Astrocyte of the cerebellum (primary cell): ENCODE data around the gene ISCU.

ENCODE experiments used
- DNase-seq: peaks from one replicate; pipeline ENCODE4 v3.0.0-alpha.2; 2011; ENCODE audit warnings: low read depth
- H3K4me3 ChIP-seq: 2 replicates; pipeline ENCODE4 v1.5.1; 2011; ENCODE audit warnings: mild to moderate bottlenecking, low read depth, low read length, moderate library complexity
- in situ Hi-C: cut with HindIII; loops from 2 replicates; pipeline ENCODE4 v1.10.0; 2017; ENCODE audit warnings: low sequenced_read_pairs
- TF ChIP-seq, protein P1 (sequence below): IDR thresholded peaks from 2 replicates; pipeline ENCODE4 v1.5.1; 2012; ENCODE audit warnings: low read length, low read depth, moderate library complexity, mild to moderate bottlenecking; ENCODE audit errors: missing control alignments

ISCU gene

DNA sequence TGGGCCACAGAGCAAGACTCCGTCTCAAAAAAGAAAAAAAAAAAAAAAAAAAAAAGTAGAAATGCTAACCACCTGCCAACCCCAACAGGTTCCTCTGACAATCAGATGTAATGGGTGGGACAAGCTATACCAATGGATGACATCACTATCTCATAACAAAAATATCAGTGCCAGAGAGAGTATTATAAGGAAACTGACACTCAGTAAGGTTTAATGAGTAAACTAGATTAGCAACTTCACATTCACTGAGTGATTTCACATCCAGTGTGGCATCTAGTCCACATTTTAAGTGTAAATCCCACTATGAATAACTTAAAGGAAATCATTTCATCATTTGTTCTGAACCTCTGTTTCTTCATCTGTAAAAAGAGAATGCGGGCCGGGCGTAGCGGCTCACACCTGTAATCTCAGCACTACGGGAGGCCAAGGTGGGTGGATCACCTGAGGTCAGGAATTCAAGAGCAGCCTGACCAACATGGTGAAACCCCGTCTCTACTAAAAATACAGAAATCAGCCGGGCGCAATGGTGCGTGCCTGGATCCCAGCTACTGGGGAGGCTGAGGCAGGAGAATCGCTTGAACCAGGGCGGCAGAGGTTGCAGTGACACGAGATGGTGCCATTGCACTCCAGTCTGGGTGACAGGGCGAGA is 3.3 kb upstream of the ISCU start:
- no peak for DNase-seq
- in situ Hi-C loops = no loop called here

DNA sequence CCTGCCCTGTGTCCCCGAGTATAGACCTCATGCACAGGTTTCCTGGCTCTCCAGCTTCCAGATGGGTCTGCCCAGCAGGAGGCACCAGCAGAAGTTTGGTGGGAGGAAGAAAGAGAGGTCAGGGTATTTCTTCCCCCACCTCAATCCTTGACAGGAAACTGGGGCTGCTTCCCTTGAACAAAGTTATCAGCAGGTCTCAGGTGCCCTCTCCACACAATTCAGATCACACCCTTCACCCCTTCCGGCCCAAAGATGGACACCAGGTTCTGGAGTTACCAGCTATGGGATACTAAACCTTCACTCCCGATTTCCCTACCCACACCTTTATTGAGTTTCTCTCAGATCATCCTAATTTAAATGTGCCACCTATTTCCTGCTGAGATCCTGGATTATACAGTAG is 2.6 kb upstream of the ISCU start:
- DNase-seq = no peak
- H3K4me3 ChIP-seq = peak overlapping the region; percentile 100
- TF ChIP-seq, protein P1, sequence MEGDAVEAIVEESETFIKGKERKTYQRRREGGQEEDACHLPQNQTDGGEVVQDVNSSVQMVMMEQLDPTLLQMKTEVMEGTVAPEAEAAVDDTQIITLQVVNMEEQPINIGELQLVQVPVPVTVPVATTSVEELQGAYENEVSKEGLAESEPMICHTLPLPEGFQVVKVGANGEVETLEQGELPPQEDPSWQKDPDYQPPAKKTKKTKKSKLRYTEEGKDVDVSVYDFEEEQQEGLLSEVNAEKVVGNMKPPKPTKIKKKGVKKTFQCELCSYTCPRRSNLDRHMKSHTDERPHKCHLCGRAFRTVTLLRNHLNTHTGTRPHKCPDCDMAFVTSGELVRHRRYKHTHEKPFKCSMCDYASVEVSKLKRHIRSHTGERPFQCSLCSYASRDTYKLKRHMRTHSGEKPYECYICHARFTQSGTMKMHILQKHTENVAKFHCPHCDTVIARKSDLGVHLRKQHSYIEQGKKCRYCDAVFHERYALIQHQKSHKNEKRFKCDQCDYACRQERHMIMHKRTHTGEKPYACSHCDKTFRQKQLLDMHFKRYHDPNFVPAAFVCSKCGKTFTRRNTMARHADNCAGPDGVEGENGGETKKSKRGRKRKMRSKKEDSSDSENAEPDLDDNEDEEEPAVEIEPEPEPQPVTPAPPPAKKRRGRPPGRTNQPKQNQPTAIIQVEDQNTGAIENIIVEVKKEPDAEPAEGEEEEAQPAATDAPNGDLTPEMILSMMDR = no peak
- in situ Hi-C loops = loop anchor here (5.0 kb wide), 3 partner anchors 73 to 273 kb away; partner anchors contain the start of gene SELPLG

More for the DNA sequence above, 3.3 kb upstream of the ISCU start:
- TF ChIP-seq, protein P1 = no peak
- H3K4me3 ChIP-seq = peak overlapping the region; percentile 100

DNA sequence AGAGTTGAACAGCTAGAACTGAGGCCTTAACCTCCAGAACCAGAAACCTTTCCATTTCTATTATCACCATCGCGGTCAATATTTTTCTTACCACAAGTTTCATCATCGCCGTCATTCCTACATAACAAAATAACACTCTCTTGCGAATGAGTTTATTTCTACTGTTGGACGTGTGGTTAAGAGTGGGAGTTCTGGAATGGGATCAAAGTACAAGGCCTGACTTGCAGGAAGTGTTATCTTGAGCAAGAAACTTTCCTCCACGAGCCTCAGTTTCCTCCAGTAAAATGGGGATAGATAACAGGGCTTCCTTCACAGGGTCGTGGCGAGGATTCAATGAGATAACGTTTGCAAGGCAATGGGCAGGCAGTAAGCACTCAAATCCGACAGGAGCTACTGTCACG is 2.1 kb upstream of the ISCU start:
- in situ Hi-C loops = loop anchor here (5.0 kb wide), 3 partner anchors 72 to 272 kb away; partner anchors contain the start of gene SELPLG
- TF ChIP-seq, protein P1 = no peak
- no peak for DNase-seq
- peak overlapping the region; percentile 100 for H3K4me3 ChIP-seq

DNA sequence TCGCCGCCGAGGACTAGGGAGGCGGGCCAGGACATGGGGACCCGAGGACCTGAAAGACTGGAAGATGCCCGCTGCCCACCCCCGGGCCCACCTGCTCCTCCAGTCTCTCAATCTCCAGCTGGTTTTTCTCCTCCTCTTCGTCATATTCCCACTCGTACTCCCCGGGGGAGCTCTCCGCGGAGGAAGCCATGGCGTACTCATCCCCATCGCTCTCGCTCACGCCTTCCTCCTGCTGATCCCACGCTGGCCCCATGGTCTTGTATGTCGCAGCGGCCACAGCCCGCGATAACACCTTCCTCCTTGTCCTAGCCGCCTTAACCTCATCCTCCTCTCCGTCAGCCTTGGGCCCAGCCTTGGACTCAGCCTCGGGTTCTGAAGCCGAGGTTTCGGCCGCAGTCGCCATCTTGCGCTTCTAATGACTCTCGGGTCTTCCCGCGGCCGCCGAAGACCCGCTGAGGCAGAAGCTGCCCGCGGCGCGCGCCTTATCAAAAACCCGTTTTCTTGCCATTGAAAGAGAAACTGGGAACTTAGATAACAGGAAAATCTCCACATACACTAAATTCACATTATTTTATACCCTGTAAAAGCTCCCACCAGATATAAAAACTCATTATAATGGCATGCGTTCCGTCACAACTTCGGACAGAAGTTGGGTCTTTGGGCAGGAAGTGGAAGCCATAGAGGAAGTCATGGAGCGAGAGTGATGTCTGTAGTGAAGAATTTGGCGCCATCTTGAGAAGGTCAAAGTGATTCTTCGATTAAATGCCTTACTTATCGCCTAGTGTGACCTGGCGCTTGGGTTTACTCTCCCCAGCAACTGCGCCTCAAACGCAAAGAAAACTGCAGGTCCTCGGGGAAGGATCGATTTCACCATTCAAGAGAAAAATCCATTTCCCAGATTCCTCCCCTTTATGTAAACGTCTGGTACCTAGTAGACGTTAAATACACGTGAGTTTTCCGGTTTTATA is 1.4 kb upstream of the ISCU start, which contains the start of gene SART3:
Gene SART3, minus strand, starts transcription at position 422 of the 968 bp plus-strand sequence. Its CDS starts 19 bp downstream, at position 403.
- H3K4me3 ChIP-seq = peak within 1 kb of the TSS; percentile 100

DNA sequence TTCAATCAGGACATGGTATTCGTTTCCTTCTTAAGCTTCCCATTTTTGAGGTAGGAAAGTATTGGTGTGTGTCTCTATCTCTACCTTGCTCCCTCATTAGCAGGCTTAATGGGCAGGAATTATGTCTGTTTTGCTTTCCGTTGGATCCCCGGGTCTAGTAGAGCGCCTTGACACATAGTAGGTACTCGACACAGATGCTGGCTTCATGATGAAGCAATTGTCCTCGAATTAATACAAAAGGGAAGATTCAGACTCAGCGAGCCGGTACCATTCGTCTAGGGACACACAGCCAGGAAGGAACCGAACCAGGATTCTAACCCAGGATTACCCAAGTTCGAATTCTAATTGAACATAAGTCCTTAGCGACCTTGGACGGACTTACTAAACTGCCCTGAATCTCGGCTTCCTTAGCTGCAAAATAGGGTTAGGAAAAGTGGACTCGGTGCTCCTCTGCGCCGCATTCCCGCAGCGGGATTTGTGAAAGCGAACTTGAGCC is 496 bp upstream of the ISCU start:
- in situ Hi-C loops = loop anchor here (5.0 kb wide), 3 partner anchors 70 to 270 kb away; partner anchors contain the start of gene SELPLG
- DNase-seq = no peak
- TF ChIP-seq, protein P1 = no peak

More for the DNA sequence above, 1.4 kb upstream of the ISCU start, which contains the start of gene SART3:
- peak; percentile 72 for DNase-seq
- in situ Hi-C loops = loop anchor here (5.0 kb wide), 3 partner anchors 71 to 271 kb away; partner anchors contain the start of gene SELPLG
- TF ChIP-seq, protein P1 = peak; percentile 2

More for the DNA sequence above, 496 bp upstream of the ISCU start:
- peak overlapping the region; percentile 100 for H3K4me3 ChIP-seq
